ENCODE measurements around the gene CILP2.

Gene CILP2

GRCh38 chr19:19558636-19559035 lies 20.6 kb downstream of the CILP2 start:
- no peak for DNase-seq
- Histone ChIP-seq H3K9me3 (ENCODE audit: severe bottlenecking) (no peaks in the 10 kb centered on the region), H3K4me3 (ENCODE audit: low read depth, low read length) (no peak overlapping the region), H3K27ac (no peak overlapping the region), H3K27me3 (ENCODE audit: insufficient read depth, low read depth, severe bottlenecking) (no peaks in the 10 kb centered on the region), H3K36me3 (no peaks in the 10 kb centered on the region)
- TF ChIP-seq CTCF (IDR thresholded peaks at IDR 0.05; ENCODE audit: low read depth, low read length), result no peak

DNA sequence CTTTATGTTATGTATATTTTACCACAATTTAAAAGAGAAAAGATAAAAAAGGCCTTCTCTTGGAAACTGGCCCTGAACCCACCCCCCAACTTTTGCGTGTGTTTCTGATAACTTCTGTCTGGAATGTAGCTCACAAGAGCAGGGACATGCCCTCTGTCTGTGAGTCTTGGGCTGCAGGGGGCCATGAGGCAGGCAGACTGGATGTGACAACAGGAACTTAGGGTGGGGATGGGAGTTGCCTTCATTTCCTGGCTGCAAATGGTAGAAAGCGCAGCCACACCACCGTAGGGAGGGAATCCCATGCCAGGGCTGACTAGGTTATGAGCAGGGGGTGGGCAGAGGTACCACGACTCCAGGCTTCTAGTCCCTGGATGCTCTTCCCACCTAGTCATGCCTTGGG lies 21.9 kb downstream of the CILP2 start:
- Histone ChIP-seq H3K27ac (no peak overlapping the region), H3K9me3 (ENCODE audit: severe bottlenecking) (no peaks in the 10 kb centered on the region), H3K4me3 (ENCODE audit: low read depth, low read length) (no peak overlapping the region), H3K27me3 (ENCODE audit: insufficient read depth, low read depth, severe bottlenecking) (no peaks in the 10 kb centered on the region), H3K36me3 (peaks cover 8% of the 10 kb centered on the region)
- no peak for DNase-seq
- no peak for TF ChIP-seq CTCF (IDR thresholded peaks at IDR 0.05; ENCODE audit: low read depth, low read length)

DNA sequence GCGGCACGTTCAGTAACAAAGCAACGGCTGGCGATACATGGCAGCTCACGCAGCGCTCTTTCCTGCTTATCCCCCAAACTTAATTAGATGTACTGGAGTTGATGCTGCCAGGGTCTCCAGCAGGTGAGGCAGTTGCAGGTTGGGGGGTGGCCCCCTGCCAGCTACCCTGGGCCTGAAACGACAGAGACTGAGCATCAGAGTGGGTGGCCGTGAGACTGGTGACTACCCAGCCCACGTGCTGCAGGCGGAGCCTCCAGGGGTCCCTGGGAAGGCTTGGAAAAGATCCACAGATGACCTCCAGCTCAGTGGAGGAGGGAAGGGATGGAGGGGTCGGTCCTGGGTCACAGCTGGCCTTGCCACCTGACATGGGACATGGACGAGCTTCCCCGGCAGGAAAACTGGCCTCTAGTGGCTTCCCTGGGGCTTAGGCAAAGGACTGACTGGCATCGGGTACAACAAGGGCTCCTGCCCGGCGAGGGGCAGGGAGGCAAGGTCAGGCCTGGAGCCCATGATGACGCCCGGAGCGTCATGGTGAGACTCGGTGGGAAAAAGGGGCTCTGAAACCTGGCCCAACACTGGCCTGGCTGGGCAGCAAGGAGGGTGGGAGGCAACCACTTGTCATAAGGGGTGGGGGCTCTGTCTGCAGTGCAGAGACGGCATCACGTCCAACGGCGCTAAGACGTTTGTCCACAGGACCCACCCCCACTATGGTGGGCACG lies 24.0 kb downstream of the CILP2 start:
- TF ChIP-seq CTCF (IDR thresholded peaks at IDR 0.05; ENCODE audit: low read depth, low read length), result no peak

DNA sequence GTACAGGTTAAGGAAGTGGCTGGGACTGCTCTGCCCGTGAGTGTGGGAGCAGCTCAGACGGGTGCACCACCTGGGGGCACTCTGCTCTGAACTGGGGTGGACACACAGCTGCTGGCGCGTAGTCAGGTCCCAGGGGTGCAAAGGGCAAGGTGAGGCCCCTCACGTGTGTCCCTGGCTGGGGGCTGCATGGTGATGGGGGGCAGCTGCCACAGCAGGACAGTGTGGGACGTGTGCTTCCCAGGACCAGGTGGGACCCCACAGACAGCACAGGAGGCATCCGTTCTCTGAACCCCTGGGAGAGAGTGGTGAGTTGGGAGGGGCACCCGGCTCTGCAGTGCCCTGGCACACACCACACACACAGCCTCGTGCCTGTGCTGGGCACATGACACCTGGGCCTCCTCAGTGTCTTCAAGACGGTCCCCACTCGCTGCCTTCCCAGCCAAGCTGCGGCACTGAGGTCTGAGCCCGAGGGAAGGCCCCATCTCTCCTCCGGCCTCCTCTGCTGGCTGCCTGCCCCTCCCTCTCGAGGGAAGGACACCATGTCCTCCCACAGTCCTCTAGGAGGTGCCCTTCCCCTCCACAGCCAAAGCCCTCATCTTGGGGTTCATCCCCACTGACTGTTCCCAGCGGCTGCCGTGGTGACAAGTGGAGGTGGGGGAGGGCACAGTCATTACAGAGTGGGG lies 24.7 kb downstream of the CILP2 start:
- DNase-seq, result no peak
- Histone ChIP-seq H3K36me3 (peaks cover 14% of the 10 kb centered on the region), H3K27me3 (ENCODE audit: insufficient read depth, low read depth, severe bottlenecking) (no peaks in the 10 kb centered on the region), H3K27ac (no peak overlapping the region), H3K4me3 (ENCODE audit: low read depth, low read length) (no peak overlapping the region), H3K9me3 (ENCODE audit: severe bottlenecking) (no peaks in the 10 kb centered on the region)
- peak; percentile 49 for TF ChIP-seq CTCF (IDR thresholded peaks at IDR 0.05; ENCODE audit: low read depth, low read length)

More for the DNA sequence above, 24.0 kb downstream of the CILP2 start:
- Histone ChIP-seq H3K4me3 (ENCODE audit: low read depth, low read length) (no peak overlapping the region), H3K27me3 (ENCODE audit: insufficient read depth, low read depth, severe bottlenecking) (no peaks in the 10 kb centered on the region), H3K9me3 (ENCODE audit: severe bottlenecking) (no peaks in the 10 kb centered on the region), H3K36me3 (peaks cover 11% of the 10 kb centered on the region), H3K27ac (no peak overlapping the region)
- no peak for DNase-seq

- no peak for DNase-seq
- Histone ChIP-seq H3K4me3 (ENCODE audit: low read depth, low read length) (no peak overlapping the region), H3K36me3 (peaks cover 14% of the 10 kb centered on the region), H3K27me3 (ENCODE audit: insufficient read depth, low read depth, severe bottlenecking) (no peaks in the 10 kb centered on the region), H3K27ac (no peak overlapping the region), H3K9me3 (ENCODE audit: severe bottlenecking) (no peaks in the 10 kb centered on the region)
- TF ChIP-seq CTCF (IDR thresholded peaks at IDR 0.05; ENCODE audit: low read depth, low read length), result no peak
These were observed 25.3 kb downstream of the CILP2 start for GRCh38 chr19:19563348-19563848.

Data from WERI-Rb-1 (cell line).